ENCODE results near the gene CAPZA3. TPM values are rescaled to one million over a fixed set of nuclear protein-coding genes. Genes with fewer than 3 reads are reported as not detected.

Gene CAPZA3
- total RNA-seq, 1 donor from 2014 or later = not detected

DNA sequence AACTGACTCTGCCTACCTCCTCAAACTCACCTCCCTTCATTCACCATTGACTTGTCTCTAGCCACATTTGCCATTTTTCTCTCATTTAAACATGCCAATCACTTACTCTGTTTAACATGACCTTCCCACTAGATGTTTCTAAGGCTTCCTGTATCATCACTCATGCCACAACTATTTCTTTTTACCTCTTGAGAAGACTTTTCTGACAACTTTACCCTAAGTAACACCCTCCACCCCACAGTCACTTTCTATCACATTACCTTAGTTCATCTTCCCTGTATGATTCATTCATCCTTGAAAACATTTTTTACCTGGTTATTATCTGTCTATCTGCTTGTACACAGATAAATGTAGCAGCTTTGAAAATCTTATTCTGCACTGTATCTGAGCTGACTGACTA, 19.5 kb upstream of the CAPZA3 start:
- Mint-ChIP-seq H3K4me3 (ENCODE audit: unreplicated experiment) (no peak overlapping the region), H3K4me1 (ENCODE audit: low read depth, unreplicated experiment) (no peaks in the 10 kb centered on the region), H3K36me3 (ENCODE audit: unreplicated experiment) (no peaks in the 10 kb centered on the region), H3K27me3 (ENCODE audit: unreplicated experiment) (peaks cover 2% of the 10 kb centered on the region), H3K27ac (ENCODE audit: unreplicated experiment) (no peak overlapping the region), H3K9me3 (ENCODE audit: unreplicated experiment) (no peaks in the 10 kb centered on the region)
- no peak for DNase-seq
- TF ChIP-seq CTCF (IDR thresholded peaks at IDR 0.05; ENCODE audit: partially characterized antibody, unreplicated experiment) = no peak

DNA sequence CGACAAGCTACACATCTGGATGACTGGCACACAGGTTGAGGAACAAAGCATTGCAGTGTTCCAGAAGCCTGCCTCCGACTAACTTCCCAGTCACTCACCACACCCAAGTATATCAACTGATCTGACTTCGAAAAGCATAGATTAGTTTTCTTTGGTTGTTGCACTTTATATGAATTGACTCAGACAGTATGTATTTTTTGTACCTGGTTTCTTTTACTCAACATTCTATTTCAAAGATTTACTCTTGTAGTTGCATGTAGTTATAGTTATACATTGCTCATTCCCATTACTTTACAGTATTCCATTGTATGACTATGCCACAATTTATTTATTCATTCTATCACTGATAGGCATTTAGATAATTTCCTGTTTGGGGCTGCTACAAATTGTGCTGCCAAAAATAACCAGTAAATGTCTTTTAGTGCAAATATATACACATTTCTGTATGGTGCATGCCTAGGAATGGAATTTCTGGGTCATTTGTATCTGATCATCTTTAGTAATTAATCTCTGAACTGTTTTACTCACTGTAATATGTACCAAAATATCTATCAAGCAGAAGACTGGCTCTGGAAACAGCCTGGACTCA, 17.9 kb upstream of the CAPZA3 start:
- Mint-ChIP-seq H3K4me1 (ENCODE audit: low read depth, unreplicated experiment) (no peaks in the 10 kb centered on the region), H3K4me3 (ENCODE audit: unreplicated experiment) (no peak overlapping the region), H3K27ac (ENCODE audit: unreplicated experiment) (no peak overlapping the region), H3K27me3 (ENCODE audit: unreplicated experiment) (peaks cover 2% of the 10 kb centered on the region), H3K36me3 (ENCODE audit: unreplicated experiment) (no peaks in the 10 kb centered on the region), H3K9me3 (ENCODE audit: unreplicated experiment) (no peaks in the 10 kb centered on the region)
- DNase-seq = no peak
- no peak for TF ChIP-seq CTCF (IDR thresholded peaks at IDR 0.05; ENCODE audit: partially characterized antibody, unreplicated experiment)

- no peaks in the 10 kb centered on the region for H3K4me1 Mint-ChIP-seq (ENCODE audit: low read depth, unreplicated experiment)
- H3K27ac Mint-ChIP-seq (ENCODE audit: unreplicated experiment) = no peak overlapping the region
- no peaks in the 10 kb centered on the region for H3K9me3 Mint-ChIP-seq (ENCODE audit: unreplicated experiment)
- no peak for DNase-seq
- no peaks in the 10 kb centered on the region for H3K36me3 Mint-ChIP-seq (ENCODE audit: unreplicated experiment)
- peaks cover 2% of the 10 kb centered on the region for H3K27me3 Mint-ChIP-seq (ENCODE audit: unreplicated experiment)
- TF ChIP-seq CTCF (IDR thresholded peaks at IDR 0.05; ENCODE audit: partially characterized antibody, unreplicated experiment) = no peak
- H3K4me3 Mint-ChIP-seq (ENCODE audit: unreplicated experiment) = no peak overlapping the region
Measured at GRCh38 chr12:18720690-18721089, 17.2 kb upstream of the CAPZA3 start.

DNA sequence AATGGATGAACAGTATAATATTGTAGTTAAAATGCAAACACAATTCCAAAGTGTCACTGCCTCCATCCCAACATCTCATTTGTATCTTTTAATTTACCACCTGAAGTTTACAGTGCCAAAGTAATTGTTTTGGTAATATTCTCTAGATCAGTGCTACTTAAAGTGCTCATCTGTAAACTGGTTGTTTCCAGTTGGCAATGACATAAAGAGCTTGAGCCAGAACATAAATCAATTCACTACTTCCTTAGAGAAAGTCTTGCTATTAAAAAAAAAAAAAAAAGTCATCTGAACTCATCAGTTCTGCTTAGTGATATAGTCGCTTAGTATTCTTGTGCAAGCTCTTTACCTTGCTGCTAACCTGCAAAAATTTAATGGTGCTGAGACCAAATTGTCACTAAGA, 16.5 kb upstream of the CAPZA3 start:
- Mint-ChIP-seq H3K27me3 (ENCODE audit: unreplicated experiment) (peaks cover 2% of the 10 kb centered on the region), H3K4me1 (ENCODE audit: low read depth, unreplicated experiment) (no peaks in the 10 kb centered on the region), H3K27ac (ENCODE audit: unreplicated experiment) (no peak overlapping the region), H3K9me3 (ENCODE audit: unreplicated experiment) (no peaks in the 10 kb centered on the region), H3K4me3 (ENCODE audit: unreplicated experiment) (no peak overlapping the region), H3K36me3 (ENCODE audit: unreplicated experiment) (no peaks in the 10 kb centered on the region)
- TF ChIP-seq CTCF (IDR thresholded peaks at IDR 0.05; ENCODE audit: partially characterized antibody, unreplicated experiment) = no peak
- no peak for DNase-seq

- H3K36me3 Mint-ChIP-seq (ENCODE audit: unreplicated experiment) = no peaks in the 10 kb centered on the region
- H3K27ac Mint-ChIP-seq (ENCODE audit: unreplicated experiment) = no peak overlapping the region
- H3K9me3 Mint-ChIP-seq (ENCODE audit: unreplicated experiment) = no peaks in the 10 kb centered on the region
- no peak overlapping the region for H3K4me3 Mint-ChIP-seq (ENCODE audit: unreplicated experiment)
- no peak for TF ChIP-seq CTCF (IDR thresholded peaks at IDR 0.05; ENCODE audit: partially characterized antibody, unreplicated experiment)
- DNase-seq = no peak
- H3K27me3 Mint-ChIP-seq (ENCODE audit: unreplicated experiment) = peaks cover 2% of the 10 kb centered on the region
- no peaks in the 10 kb centered on the region for H3K4me1 Mint-ChIP-seq (ENCODE audit: low read depth, unreplicated experiment)
Measured at GRCh38 chr12:18723752-18724151, 14.2 kb upstream of the CAPZA3 start.

All from glutamatergic neuron (in vitro differentiated cells).